Large intestine (tissue), 3 donors: ENCODE results near the gene TRAF2. TPM values are rescaled to one million over a fixed set of nuclear protein-coding genes. Genes with fewer than 3 reads are reported as not detected.

Experiments
- DNase-seq, 2 donors: peaks; one replicate each; pipeline versions ENCODE4 v3.0.0 to v3.0.0-alpha.2; 2013
- H3K27ac ChIP-seq: one replicate; pipeline ENCODE4 v1.5.1; 2013; ENCODE audit warnings: low read length
- H3K27me3 ChIP-seq: 2 replicates; pipeline ENCODE4 v1.6.1; 2013; ENCODE audit warnings: low read length; ENCODE audit not compliant: control insufficient read depth, insufficient read depth
- H3K36me3 ChIP-seq: 2 replicates; pipeline ENCODE4 v1.6.1; 2013; ENCODE audit warnings: low read length; ENCODE audit not compliant: control insufficient read depth, insufficient read depth
- H3K4me1 ChIP-seq: one replicate; pipeline ENCODE4 v1.6.1; 2013; ENCODE audit warnings: low read length; ENCODE audit not compliant: control insufficient read depth, insufficient read depth
- H3K4me3 ChIP-seq: one replicate; pipeline ENCODE4 v1.5.1; 2013; ENCODE audit warnings: low read length
- H3K9me3 ChIP-seq: one replicate; pipeline ENCODE4 v1.6.1; 2013; ENCODE audit warnings: mild to moderate bottlenecking, low read depth, low read length, moderate library complexity; ENCODE audit not compliant: control insufficient read depth
- WGBS: methylation state at CpG from one replicate; pipeline ENCODE4 v1.1.5; 2013; ENCODE audit warnings: low lambda C conversion rate; ENCODE audit not compliant: insufficient coverage; 5-methylcytosine and 5-hydroxymethylcytosine counted together
- polyA plus RNA-seq: library from polyadenylated mRNA; unstranded; fragments of 120-200 nt; gene quantifications from one replicate; pipeline ENCODE4 v1.2.1, GENCODE V29; 2013

The TRAF2 gene
- polyA plus RNA-seq, 1 donor: 18.5 TPM

DNA sequence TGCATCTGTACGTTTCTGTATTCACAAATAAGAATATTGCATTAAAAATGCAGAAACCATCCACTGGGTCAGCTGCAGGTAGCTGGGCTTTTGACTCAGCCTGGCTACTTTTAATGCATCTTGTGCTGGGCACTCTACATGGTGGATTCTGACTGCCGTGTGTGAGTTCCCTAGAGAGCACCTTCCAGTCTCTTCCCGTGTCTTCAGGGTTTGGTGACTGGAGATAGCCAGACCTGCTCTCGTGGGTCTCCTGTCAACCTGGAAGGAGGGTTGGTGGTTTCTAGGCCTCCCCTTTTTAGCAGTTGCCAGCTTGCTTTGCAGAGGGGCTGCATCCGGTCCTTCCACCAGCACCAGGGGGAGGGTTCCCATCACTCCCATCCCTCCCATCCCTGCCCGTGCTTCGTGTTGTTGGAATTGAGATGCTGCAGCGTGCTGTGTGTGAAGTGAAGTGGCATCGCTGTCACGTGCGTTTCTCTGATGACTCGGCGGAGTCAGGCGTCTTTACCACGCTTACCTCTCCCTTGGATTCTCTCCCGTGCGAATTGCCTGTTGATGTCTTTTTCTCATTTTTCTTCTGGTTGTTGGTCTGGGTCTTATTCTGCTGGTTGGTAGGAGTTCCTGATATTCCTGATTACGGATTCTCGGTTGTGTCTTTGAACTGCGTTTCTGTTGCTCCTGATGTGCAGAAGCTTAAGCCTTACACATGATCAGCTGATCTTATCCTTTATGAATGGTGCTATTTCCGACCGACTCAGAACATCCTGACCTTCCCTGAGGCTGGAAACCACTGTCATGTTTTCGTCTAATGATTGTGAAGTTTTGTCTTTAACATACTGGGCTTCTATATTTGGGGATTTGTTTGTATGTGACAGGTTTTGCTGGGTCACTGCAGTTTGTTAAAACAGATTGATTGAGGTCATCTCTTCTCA lies 41.3 kb downstream of the TRAF2 start:
- no peaks in the 10 kb centered on the region for H3K27me3 ChIP-seq
- 100% methylated on average over 1 of the region's 23 CpGs for WGBS
- H3K4me1 ChIP-seq: no peaks in the 10 kb centered on the region
- peaks cover 3% of the 10 kb centered on the region for H3K9me3 ChIP-seq
- DNase-seq: no peak
- no peak overlapping the region for H3K27ac ChIP-seq
- H3K4me3 ChIP-seq: no peak overlapping the region
- peaks cover 43% of the 10 kb centered on the region for H3K36me3 ChIP-seq

DNA sequence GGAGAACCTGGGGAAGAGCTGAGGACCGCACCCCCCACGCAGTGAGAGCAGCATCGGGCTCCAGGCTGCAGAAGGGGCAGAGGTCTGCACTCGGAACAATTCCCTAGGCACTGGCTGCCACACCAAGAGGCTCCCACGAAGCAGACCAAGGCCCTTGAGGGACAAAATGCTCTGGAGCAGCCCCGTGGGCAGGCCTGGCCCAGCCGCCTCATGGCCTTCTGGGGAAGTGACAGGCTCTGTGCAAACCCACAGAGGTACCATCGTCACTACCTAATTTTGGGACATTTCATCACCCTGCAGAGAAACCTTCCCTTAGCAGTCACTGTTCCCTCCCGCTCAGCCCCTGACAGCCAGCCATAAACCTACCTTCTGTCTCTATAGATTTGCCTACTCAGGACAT lies 42.3 kb downstream of the TRAF2 start:
- Histone ChIP-seq H3K27ac (no peak overlapping the region), H3K27me3 (no peaks in the 10 kb centered on the region), H3K36me3 (peaks cover 38% of the 10 kb centered on the region), H3K4me1 (no peaks in the 10 kb centered on the region), H3K4me3 (no peak overlapping the region), H3K9me3 (peaks cover 3% of the 10 kb centered on the region)
- DNase-seq: no peak
- no CpG with 5 or more reads among the region's 9 CpGs for WGBS

DNA sequence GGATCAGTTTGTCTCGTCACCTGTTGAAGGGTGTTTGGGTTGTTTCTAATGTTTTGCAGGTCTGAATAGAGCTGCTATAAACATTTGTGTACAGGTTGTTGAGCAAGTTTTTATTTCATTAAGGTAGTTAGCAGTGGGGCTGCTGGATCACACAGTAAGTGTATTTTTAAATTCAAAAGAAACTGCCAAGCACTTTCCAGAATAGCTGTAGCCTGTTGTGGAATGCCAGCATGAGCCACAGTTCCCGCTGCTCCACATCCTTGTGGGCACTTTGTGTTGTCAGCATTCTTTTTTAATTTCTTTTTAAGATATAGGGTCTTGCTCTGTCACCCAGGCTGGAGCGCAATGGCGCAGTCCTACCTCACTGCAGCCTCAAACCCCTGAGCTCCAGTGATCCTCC lies 43.7 kb downstream of the TRAF2 start:
- no peak overlapping the region for H3K4me3 ChIP-seq
- WGBS: no CpG with 5 or more reads among the region's 4 CpGs
- peaks cover 26% of the 10 kb centered on the region for H3K36me3 ChIP-seq
- no peak for DNase-seq
- no peak overlapping the region for H3K27ac ChIP-seq
- no peaks in the 10 kb centered on the region for H3K4me1 ChIP-seq
- H3K9me3 ChIP-seq: peaks cover 3% of the 10 kb centered on the region
- H3K27me3 ChIP-seq: no peaks in the 10 kb centered on the region

DNA sequence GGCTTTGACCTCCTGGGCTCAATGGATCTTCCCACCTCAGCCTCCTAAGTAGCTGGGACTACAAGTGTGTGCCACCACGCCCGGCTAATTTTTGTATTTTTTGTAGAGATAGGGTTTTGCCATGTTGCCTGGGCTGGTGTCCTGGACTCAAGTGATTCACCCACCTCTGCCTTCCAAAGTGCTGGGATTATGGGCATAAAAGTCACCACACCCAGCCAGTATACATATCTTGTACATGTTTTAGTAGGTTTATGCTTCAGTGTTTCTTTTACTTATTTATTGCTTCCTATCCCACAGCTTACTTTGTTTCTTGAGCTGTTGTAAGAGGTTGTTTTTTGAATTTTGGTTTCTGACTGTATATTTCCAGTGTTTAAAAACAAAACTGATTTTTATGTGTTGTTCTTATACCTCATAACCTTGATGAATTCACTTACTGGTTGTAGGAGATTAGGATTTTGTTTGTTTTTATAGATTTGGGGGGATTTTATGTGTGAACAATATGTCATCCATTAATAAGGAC lies 45.4 kb downstream of the TRAF2 start:
- H3K9me3 ChIP-seq: peaks cover 3% of the 10 kb centered on the region
- peaks cover 9% of the 10 kb centered on the region for H3K36me3 ChIP-seq
- H3K27me3 ChIP-seq: no peaks in the 10 kb centered on the region
- H3K27ac ChIP-seq: no peak overlapping the region
- WGBS: no CpG with 5 or more reads among the region's 2 CpGs
- no peak overlapping the region for H3K4me3 ChIP-seq
- no peak for DNase-seq
- H3K4me1 ChIP-seq: no peaks in the 10 kb centered on the region

DNA sequence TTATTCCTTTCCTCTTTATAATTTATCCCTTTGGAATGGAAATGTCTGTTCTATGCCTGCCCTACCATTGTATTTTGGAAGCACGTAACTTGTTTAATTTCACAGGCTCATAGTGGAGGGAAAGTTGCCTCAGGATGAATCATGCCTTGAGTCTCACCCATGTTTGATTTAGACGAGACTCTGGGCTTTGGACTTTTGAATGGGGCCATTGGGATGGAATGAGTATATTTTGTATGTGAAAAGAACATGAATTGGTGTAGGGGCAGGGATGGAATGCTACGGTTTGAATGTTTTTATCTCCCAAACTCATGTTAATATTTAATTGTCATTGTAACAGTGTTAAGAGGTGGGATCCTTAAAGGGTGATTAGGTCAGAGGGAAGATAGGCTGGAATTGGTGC lies 48.0 kb downstream of the TRAF2 start:
- H3K27ac ChIP-seq: no peak overlapping the region
- 100% methylated on average over 1 of the region's 3 CpGs for WGBS
- DNase-seq: no peak
- H3K4me1 ChIP-seq: no peaks in the 10 kb centered on the region
- peaks cover 6% of the 10 kb centered on the region for H3K36me3 ChIP-seq
- H3K27me3 ChIP-seq: no peaks in the 10 kb centered on the region
- no peak overlapping the region for H3K4me3 ChIP-seq
- H3K9me3 ChIP-seq: peaks cover 8% of the 10 kb centered on the region

GRCh38 chr9:136935651-136936050 lies 49.3 kb downstream of the TRAF2 start:
- Histone ChIP-seq H3K27ac (no peak overlapping the region), H3K36me3 (peaks cover 20% of the 10 kb centered on the region), H3K27me3 (no peaks in the 10 kb centered on the region), H3K9me3 (peaks cover 11% of the 10 kb centered on the region), H3K4me3 (no peak overlapping the region), H3K4me1 (no peaks in the 10 kb centered on the region)
- no CpG with 5 or more reads among the region's 3 CpGs for WGBS
- no peak for DNase-seq

GRCh38 chr9:136936645-136937170 lies 50.4 kb downstream of the TRAF2 start:
- peaks cover 30% of the 10 kb centered on the region for H3K36me3 ChIP-seq

GRCh38 chr9:136937186-136938001 lies 51.1 kb downstream of the TRAF2 start:
- no peaks in the 10 kb centered on the region for H3K4me1 ChIP-seq
- no CpG with 5 or more reads among the region's 15 CpGs for whole genome bisulfite sequencing
- H3K4me3 ChIP-seq: no peak overlapping the region
- no peaks in the 10 kb centered on the region for H3K27me3 ChIP-seq
- peaks cover 24% of the 10 kb centered on the region for H3K9me3 ChIP-seq
- DNase-seq: no peak
- H3K27ac ChIP-seq: no peak overlapping the region
- H3K36me3 ChIP-seq: peaks cover 36% of the 10 kb centered on the region

More at GRCh38 chr9:136936645-136937170, 50.4 kb downstream of the TRAF2 start:
- no peak for DNase-seq
- Histone ChIP-seq H3K27me3 (no peaks in the 10 kb centered on the region), H3K4me3 (no peak overlapping the region), H3K4me1 (no peaks in the 10 kb centered on the region), H3K9me3 (peaks cover 17% of the 10 kb centered on the region), H3K27ac (no peak overlapping the region)
- no CpG with 5 or more reads among the region's 8 CpGs for WGBS

DNA sequence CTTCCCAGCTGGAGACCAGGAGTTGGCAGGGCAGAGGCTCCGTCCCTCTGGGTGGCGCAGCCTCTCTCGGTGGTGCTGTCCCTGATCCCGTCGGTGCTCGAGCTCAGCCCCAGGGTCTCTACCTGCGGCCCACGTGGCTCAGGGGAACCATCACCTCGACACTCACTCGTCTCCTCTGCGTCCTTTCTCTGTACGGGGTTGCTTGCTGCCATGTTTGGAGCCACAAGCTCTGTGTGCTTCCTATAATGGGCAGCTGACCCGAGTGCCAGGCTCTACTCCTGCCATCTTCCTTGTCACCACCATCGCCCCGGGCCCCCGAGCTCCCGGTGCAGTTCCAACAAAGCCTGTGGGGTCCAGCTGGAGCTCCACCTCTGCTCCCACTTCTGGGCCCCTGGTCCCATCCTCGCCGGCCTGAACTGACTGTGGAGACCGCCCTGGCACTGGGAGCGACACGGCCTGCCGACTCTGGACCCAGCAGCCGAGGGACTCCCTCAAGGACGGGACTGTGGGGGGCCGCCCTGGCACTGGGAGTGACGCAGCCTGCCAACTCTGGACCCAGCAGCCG lies 53.2 kb downstream of the TRAF2 start:
- Histone ChIP-seq H3K36me3 (peaks cover 46% of the 10 kb centered on the region), H3K27me3 (no peaks in the 10 kb centered on the region), H3K27ac (no peak overlapping the region), H3K4me1 (peaks cover 9% of the 10 kb centered on the region), H3K4me3 (no peak overlapping the region), H3K9me3 (peaks cover 28% of the 10 kb centered on the region)
- no peak for DNase-seq
- WGBS: no CpG with 5 or more reads among the region's 28 CpGs

DNA sequence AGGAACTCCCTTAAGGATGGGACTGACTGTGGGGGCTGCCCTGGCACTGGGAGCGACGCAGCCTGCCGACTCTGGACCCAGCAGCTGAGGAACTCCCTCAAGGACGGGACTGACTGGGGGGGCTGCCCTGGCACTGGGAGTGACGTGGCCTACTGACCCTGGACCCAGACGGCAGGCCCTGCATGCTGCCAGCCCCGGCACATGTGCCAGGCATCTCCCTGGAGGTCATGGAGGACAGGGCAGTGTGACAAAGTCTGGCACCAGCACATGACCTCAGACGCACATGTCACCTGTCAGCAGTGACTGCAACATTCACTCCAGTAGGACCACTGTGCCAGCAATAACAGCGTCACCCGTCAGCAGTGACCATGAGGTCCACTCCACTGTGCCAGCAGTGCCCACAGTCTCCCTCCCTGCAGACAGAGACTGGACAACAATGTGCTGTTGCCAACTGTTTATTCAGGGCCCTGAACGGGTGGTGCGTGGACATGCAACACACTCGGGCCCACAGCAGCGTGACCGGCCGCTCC lies 53.7 kb downstream of the TRAF2 start:
- DNase-seq: no peak
- Histone ChIP-seq H3K27me3 (no peaks in the 10 kb centered on the region), H3K9me3 (peaks cover 28% of the 10 kb centered on the region), H3K36me3 (peaks cover 46% of the 10 kb centered on the region), H3K4me3 (no peak overlapping the region), H3K27ac (no peak overlapping the region), H3K4me1 (peaks cover 12% of the 10 kb centered on the region)
- WGBS: no CpG with 5 or more reads among the region's 16 CpGs
